Measurements from ENCODE around the gene ZNF564.
"Not testable (repeated sequence)": the region's sequence is repeated elsewhere in the genome, so short reads cannot be mapped to it uniquely, and the experiment has no call there.

The ZNF564 gene

GRCh38 chr19:12496480-12496879 is 54.8 kb downstream of the ZNF564 start:
- DNase-seq: no peak

GRCh38 chr19:12495002-12495802 is 56.1 kb downstream of the ZNF564 start:
- peak; percentile 88 for DNase-seq

- DNase-seq: no peak
These were observed 56.9 kb downstream of the ZNF564 start for GRCh38 chr19:12494260-12494860.

GRCh38 chr19:12486265-12486783 is 65.0 kb downstream of the ZNF564 start:
- not testable (repeated sequence) for DNase-seq

GRCh38 chr19:12485571-12485970 is 65.7 kb downstream of the ZNF564 start:
- DNase-seq: no peak

GRCh38 chr19:12485052-12485416 is 66.2 kb downstream of the ZNF564 start:
- DNase-seq: no peak

GRCh38 chr19:12484371-12485051 is 66.8 kb downstream of the ZNF564 start, which contains the start of gene ZNF709:
Gene ZNF709, minus strand, starts transcription at chr19:12484816. Its CDS starts 159 bp downstream, at chr19:12484657.
- DNase-seq: peak; percentile 85

- no peak for DNase-seq
These were observed 67.3 kb downstream of the ZNF564 start for GRCh38 chr19:12484011-12484370.

GRCh38 chr19:12482509-12482886 is 68.8 kb downstream of the ZNF564 start:
- DNase-seq: no peak

GRCh38 chr19:12481781-12482508 is 69.3 kb downstream of the ZNF564 start:
- no peak for DNase-seq

GRCh38 chr19:12478234-12478941 is 72.9 kb downstream of the ZNF564 start:
- no peak for DNase-seq
